HCT116 (cell line): Measurements from ENCODE around the gene NKIRAS2. TPM values are rescaled to one million over a fixed set of nuclear protein-coding genes. Genes with fewer than 3 reads are reported as not detected.

ENCODE experiments used
- ATAC-seq: fragments of 200-7000 bp; cut with Tn5 transposase; 2 replicates; pipeline ENCODE4 v1.9.1; 2020; ENCODE audit warnings: mild to moderate bottlenecking, moderate library complexity
- BruUV-seq: library from RNA; stranded (reverse); fragments of 400-500 nt; replicated peaks from 2 replicates; lab custom pipeline; 2021; lab: Mats Ljungman, UMichigan
- CTCF ChIA-PET: fragments of 300-600 bp; sonication (Branson Sonifier 250); formaldehyde crosslinking; loops from one replicate; lab custom pipeline; 2021; ENCODE audit warnings: antibody characterized with exemption; lab: Charles Lee
- POLR2A ChIA-PET: fragments of 300-600, 350-600 bp; sonication (Branson Sonifier 250); formaldehyde crosslinking; loops from one replicate; lab custom pipeline; 2021; ENCODE audit warnings: antibody characterized with exemption; lab: Charles Lee
- RAD21 ChIA-PET, 2 experiments: fragments of 300-600 bp; sonication (Branson Sonifier 250); formaldehyde crosslinking; loops; one replicate each; lab custom pipeline; 2023; ENCODE audit warnings: low total read pairs in 2 of 2; ENCODE audit not compliant: uncharacterized antibody in 2 of 2, unreplicated experiment in 2 of 2, low non-redundant PET in 1 of 2; lab: Charles Lee
- DNase-seq: peaks from one replicate; pipeline ENCODE4 v3.0.0-alpha.2; 2010; ENCODE audit warnings: low read depth, low spot score
- H2AFZ ChIP-seq: fragments of 200-600 bp; shearing (Covaris generic), sonication (generic); 2 replicates; pipeline ENCODE4 v1.6.1; 2017; ENCODE audit warnings: low read depth, mixed run types, mixed read lengths, antibody characterized with exemption, low read length; ENCODE audit not compliant: poor library complexity, severe bottlenecking
- H3K27ac ChIP-seq: 2 replicates; pipeline ENCODE4 v1.5.1; 2012; ENCODE audit warnings: low read depth, low read length
- H3K27me3 ChIP-seq: fragments of 200-600 bp; sonication (generic); 2 replicates; pipeline ENCODE4 v1.6.1; 2016; ENCODE audit warnings: mixed run types, low read length, mixed read lengths; ENCODE audit not compliant: insufficient read depth
- H3K36me3 ChIP-seq, 2 experiments: fragments of 200-500 bp in 1 of 2; fragments of 200-600 bp in 1 of 2; sonication (Bioruptor generic) in 1 of 2; sonication (generic) in 1 of 2; 2 replicates each; pipeline versions ENCODE4 v1.5.1 to v1.6.1; 2014 to 2016; ENCODE audit warnings: low read length in 2 of 2, inconsistent platforms in 1 of 2, mixed read lengths in 1 of 2, mixed run types in 1 of 2; ENCODE audit not compliant: insufficient read depth in 2 of 2, control insufficient read depth in 1 of 2
- H3K4me1 ChIP-seq, 2 experiments: fragments of 200-600 bp in 1 of 2; sonication (generic) in 1 of 2; 2 replicates each; pipeline versions ENCODE4 v1.5.1 to v1.6.1; 2012 to 2017; ENCODE audit warnings: low read length in 2 of 2, inconsistent platforms in 1 of 2, mild to moderate bottlenecking in 1 of 2, mixed read lengths in 1 of 2, mixed run types in 1 of 2, moderate library complexity in 1 of 2; ENCODE audit not compliant: insufficient read depth in 2 of 2, control insufficient read depth in 1 of 2
- H3K4me2 ChIP-seq: fragments of 200-600 bp; sonication (generic); 2 replicates; pipeline ENCODE4 v1.6.1; 2017; ENCODE audit warnings: mixed run types, low read length, mixed read lengths
- H3K4me3 ChIP-seq, 2 experiments: fragments of 200-600 bp in 1 of 2; sonication (generic) in 1 of 2; replicated peaks in 1 of 2; 2 replicates each; pipeline ENCODE4 v1.5.1; 2011 to 2016; ENCODE audit warnings: low read length in 2 of 2, control low read depth in 1 of 2, low read depth in 1 of 2, mild to moderate bottlenecking in 1 of 2, mixed read lengths in 1 of 2, mixed run types in 1 of 2
- H3K79me2 ChIP-seq: fragments of 200-600 bp; sonication (generic); 2 replicates; pipeline ENCODE4 v1.6.1; 2017; ENCODE audit warnings: mild to moderate bottlenecking, mixed run types, low read length, moderate library complexity, mixed read lengths; ENCODE audit not compliant: insufficient read depth
- H3K9ac ChIP-seq: fragments of 200-600 bp; sonication (generic); 2 replicates; pipeline ENCODE4 v1.6.1; 2016; ENCODE audit warnings: low read length, mixed read lengths
- H3K9me2 ChIP-seq: fragments of 200-600 bp; sonication (generic), shearing (Covaris generic); 2 replicates; pipeline ENCODE4 v1.6.1; 2017; ENCODE audit warnings: mixed run types, mild to moderate bottlenecking, moderate library complexity; ENCODE audit not compliant: insufficient read depth
- H3K9me3 ChIP-seq, 2 experiments: fragments of 200-500 bp in 1 of 2; fragments of 200-600 bp in 1 of 2; sonication (Bioruptor generic) in 1 of 2; sonication (generic) in 1 of 2; 2 replicates each; pipeline ENCODE4 v1.6.1; 2014 to 2017; ENCODE audit warnings: low read length in 2 of 2, mixed read lengths in 2 of 2, inconsistent platforms in 1 of 2, low read depth in 1 of 2, mild to moderate bottlenecking in 1 of 2, mixed run types in 1 of 2, moderate library complexity in 1 of 2; ENCODE audit not compliant: control insufficient read depth in 1 of 2, insufficient read depth in 1 of 2
- H4K20me1 ChIP-seq: fragments of 200-600 bp; sonication (generic), shearing (Covaris generic); 2 replicates; pipeline ENCODE4 v1.6.1; 2017; ENCODE audit warnings: mixed run types, mild to moderate bottlenecking, moderate library complexity; ENCODE audit not compliant: insufficient read depth
- CBX3 ChIP-seq: IDR thresholded peaks from 2 replicates; pipeline ENCODE4 v1.6.1; 2012; ENCODE audit warnings: low read depth
- CEBPB ChIP-seq: IDR thresholded peaks from 2 replicates; pipeline ENCODE4 v1.6.1; 2012; ENCODE audit warnings: low read depth
- EZH2phosphoT487 ChIP-seq: fragments of 200-600 bp; IDR thresholded peaks from 2 replicates; pipeline ENCODE4 v1.6.1; 2018; ENCODE audit warnings: antibody characterized with exemption, borderline replicate concordance
- FOSL1 ChIP-seq: IDR thresholded peaks from 2 replicates; pipeline ENCODE4 v1.6.1; 2012; ENCODE audit warnings: low read depth
- POLR2A ChIP-seq: IDR thresholded peaks from 2 replicates; pipeline ENCODE4 v1.7.0; 2011; ENCODE audit warnings: borderline replicate concordance; ENCODE audit not compliant: insufficient read depth, insufficient read length; ENCODE audit errors: extremely low read depth
- POLR2AphosphoS5 ChIP-seq: IDR thresholded peaks from 2 replicates; pipeline ENCODE4 v1.6.1; 2011; ENCODE audit warnings: mild to moderate bottlenecking, low read depth, low read length, moderate library complexity
- RAD21 ChIP-seq: IDR thresholded peaks from 2 replicates; pipeline ENCODE4 v1.6.1; 2012; ENCODE audit warnings: low read depth, mild to moderate bottlenecking
- SRF ChIP-seq: IDR thresholded peaks from 2 replicates; pipeline ENCODE4 v1.6.1; 2012; ENCODE audit warnings: low read depth
- TCF7L2 ChIP-seq: IDR thresholded peaks from 2 replicates; pipeline ENCODE4 v1.7.0; 2011; ENCODE audit warnings: borderline replicate concordance, inconsistent platforms; ENCODE audit not compliant: insufficient read depth, insufficient read length; ENCODE audit errors: extremely low read depth
- ZBTB33 ChIP-seq: IDR thresholded peaks from 2 replicates; pipeline ENCODE4 v1.6.1; 2011; ENCODE audit warnings: mild to moderate bottlenecking, low read length, moderate library complexity; ENCODE audit not compliant: insufficient replicate concordance; ENCODE audit errors: extremely low read depth
- ZFX ChIP-seq: fragments of 450-650 bp; IDR thresholded peaks from 2 replicates; pipeline ENCODE4 v1.6.1; 2017
- intact Hi-C: fragments of 100-400 bp; cut with micrococcal nuclease; formaldehyde crosslinking; loops from 2 replicates; pipeline ENCODE4 v1.10.0; 2022
- total RNA-seq: library from RNA; stranded (reverse); gene quantifications from one replicate; pipeline ENCODE4 v1.2.1, GENCODE V29; 2021; ENCODE audit not compliant: unreplicated experiment

Gene NKIRAS2
- total RNA-seq, 1 experiment from 2014 or later: 26.4 TPM

- Histone ChIP-seq H3K9me2 (no peaks in the 10 kb centered on the region), H3K4me1 (peaks cover under 1 to 18% of the 10 kb centered on the region in 2 experiments), H3K9me3 (no peaks in the 10 kb centered on the region), H3K4me3 (no peak overlapping the region), H3K4me2 (0 out of 2 replicates have a peak overlapping the region, but pooled peaks have one; percentile 4), H3K79me2 (peaks cover 76% of the 10 kb centered on the region), H3K27ac (no peak overlapping the region), H4K20me1 (peaks cover 8% of the 10 kb centered on the region; the same call in 1 of the 2 replicates), H3K36me3 (peaks cover 18 to 19% of the 10 kb centered on the region in 2 experiments), H2AFZ (no peak overlapping the region), H3K9ac (no peak overlapping the region), H3K27me3 (no peaks in the 10 kb centered on the region)
- no peak for TF ChIP-seq RAD21
- no peak for TF ChIP-seq CEBPB
- no peak for TF ChIP-seq EZH2phosphoT487
- no peak for TF ChIP-seq POLR2AphosphoS5
- no peak for TF ChIP-seq ZBTB33
- TF ChIP-seq CBX3: no peak
- TF ChIP-seq TCF7L2: no peak
- TF ChIP-seq ZFX: no peak
- TF ChIP-seq POLR2A: no peak
- TF ChIP-seq SRF: no peak
- no peak for TF ChIP-seq FOSL1
- ChIA-PET POLR2A (interaction anchor here (0.8 to 1.3 kb wide), 2 partner anchors 14 to 17 kb away, joined by 3 read pairs; partner anchors contain the start of genes DNAJC7 and NKIRAS2), CTCF (no interaction called here), RAD21 (no interaction called here)
- intact Hi-C loops: no loop called here
- ATAC-seq: no peak
- no peak for DNase-seq
- no TSS peak for BruUV-seq
Measured at GRCh38 chr17:42002792-42003301, 17.0 kb upstream of the NKIRAS2 start.
